ENCODE results near the gene PTMS. TPM values are rescaled to one million over a fixed set of nuclear protein-coding genes. Genes with fewer than 3 reads are reported as not detected.
A peak's percentile ranks its signal among the peaks of the same experiment; 100 is the strongest.

PTMS gene
- total and polyA plus RNA-seq, 9 of the 15 experiments (the other 6 are each of a cell fraction or from before 2014, with no cell fraction given), result 5.1 to 287 (median 78.5) TPM

DNA sequence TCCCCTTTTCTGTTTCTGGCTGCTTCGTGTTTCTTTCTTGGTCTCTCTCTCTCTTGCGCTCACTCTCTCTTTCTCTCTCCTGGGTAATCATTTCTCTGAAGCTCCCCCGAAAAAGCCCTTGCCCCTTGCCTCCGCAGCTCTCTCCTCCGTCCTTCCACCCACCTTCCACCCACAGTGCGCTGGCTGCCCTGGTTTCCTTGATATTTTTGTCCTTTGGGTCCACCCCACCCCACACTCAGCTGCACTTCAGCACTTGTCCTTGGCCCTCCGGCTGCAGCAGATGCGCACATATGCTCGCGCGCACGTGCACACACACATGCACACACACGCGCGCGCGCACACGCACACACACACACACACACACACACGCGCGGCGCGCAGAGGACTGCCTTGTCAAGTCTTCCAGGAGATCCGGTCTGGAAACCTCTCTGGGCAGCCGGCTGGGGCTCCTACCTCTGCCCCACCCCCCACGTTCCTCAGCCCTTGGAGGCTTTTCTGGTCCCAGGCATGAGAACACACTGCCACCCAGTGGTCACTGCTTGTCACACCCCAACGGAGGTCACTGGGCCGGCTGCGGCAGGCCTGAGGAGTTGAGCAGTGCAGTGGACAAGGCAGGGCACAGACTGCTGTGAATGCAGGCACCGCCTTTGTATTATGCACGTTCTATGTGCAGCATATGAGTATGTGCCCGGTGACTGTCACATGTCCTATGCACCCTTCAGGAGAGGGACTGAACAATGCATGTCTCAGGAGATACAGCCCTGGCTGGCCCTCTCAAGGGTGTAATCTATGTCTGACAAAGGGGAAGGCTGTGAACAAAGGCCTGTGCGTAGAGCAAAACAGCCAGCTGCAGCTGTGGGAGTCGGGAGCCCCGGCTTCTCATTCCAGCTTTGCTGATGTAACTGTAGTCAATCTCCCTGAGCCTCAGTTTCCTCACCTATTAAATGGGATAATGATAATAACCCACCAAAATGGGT is 12.7 kb downstream of the PTMS start (continued):
- TF ChIP-seq, protein P1, sequence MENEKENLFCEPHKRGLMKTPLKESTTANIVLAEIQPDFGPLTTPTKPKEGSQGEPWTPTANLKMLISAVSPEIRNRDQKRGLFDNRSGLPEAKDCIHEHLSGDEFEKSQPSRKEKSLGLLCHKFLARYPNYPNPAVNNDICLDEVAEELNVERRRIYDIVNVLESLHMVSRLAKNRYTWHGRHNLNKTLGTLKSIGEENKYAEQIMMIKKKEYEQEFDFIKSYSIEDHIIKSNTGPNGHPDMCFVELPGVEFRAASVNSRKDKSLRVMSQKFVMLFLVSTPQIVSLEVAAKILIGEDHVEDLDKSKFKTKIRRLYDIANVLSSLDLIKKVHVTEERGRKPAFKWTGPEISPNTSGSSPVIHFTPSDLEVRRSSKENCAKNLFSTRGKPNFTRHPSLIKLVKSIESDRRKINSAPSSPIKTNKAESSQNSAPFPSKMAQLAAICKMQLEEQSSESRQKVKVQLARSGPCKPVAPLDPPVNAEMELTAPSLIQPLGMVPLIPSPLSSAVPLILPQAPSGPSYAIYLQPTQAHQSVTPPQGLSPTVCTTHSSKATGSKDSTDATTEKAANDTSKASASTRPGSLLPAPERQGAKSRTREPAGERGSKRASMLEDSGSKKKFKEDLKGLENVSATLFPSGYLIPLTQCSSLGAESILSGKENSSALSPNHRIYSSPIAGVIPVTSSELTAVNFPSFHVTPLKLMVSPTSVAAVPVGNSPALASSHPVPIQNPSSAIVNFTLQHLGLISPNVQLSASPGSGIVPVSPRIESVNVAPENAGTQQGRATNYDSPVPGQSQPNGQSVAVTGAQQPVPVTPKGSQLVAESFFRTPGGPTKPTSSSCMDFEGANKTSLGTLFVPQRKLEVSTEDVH (IDR thresholded peaks at IDR 0.05; ENCODE audit: low read depth, partially characterized antibody), result peak; percentile 39
- TF ChIP-seq ZNF217 (CRISPR knock-in tag; IDR thresholded peaks at IDR 0.05), result no peak
- TF ChIP-seq EWSR1 (IDR thresholded peaks at IDR 0.05; ENCODE audit: borderline replicate concordance, low read depth, partially characterized antibody), result no peak
- TF ChIP-seq ARNT (IDR thresholded peaks at IDR 0.05), result peak; percentile 51 to 60; a peak in 3 of 4 replicates
- TF ChIP-seq FOXP1 (CRISPR knock-in tag; IDR thresholded peaks at IDR 0.05), result peak; percentile 16; the same call in 1 of the 2 replicates
- TF ChIP-seq ZNF253 (CRISPR knock-in tag; conservative IDR thresholded peaks at IDR 0.05), result no peak
- TF ChIP-seq, protein P2, sequence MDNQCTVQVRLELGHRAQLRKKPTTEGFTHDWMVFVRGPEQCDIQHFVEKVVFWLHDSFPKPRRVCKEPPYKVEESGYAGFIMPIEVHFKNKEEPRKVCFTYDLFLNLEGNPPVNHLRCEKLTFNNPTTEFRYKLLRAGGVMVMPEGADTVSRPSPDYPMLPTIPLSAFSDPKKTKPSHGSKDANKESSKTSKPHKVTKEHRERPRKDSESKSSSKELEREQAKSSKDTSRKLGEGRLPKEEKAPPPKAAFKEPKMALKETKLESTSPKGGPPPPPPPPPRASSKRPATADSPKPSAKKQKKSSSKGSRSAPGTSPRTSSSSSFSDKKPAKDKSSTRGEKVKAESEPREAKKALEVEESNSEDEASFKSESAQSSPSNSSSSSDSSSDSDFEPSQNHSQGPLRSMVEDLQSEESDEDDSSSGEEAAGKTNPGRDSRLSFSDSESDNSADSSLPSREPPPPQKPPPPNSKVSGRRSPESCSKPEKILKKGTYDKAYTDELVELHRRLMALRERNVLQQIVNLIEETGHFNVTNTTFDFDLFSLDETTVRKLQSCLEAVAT (IDR thresholded peaks at IDR 0.05), result peak; percentile 24 to 56; a peak in 2 of 4 replicates
- TF ChIP-seq, protein P3, sequence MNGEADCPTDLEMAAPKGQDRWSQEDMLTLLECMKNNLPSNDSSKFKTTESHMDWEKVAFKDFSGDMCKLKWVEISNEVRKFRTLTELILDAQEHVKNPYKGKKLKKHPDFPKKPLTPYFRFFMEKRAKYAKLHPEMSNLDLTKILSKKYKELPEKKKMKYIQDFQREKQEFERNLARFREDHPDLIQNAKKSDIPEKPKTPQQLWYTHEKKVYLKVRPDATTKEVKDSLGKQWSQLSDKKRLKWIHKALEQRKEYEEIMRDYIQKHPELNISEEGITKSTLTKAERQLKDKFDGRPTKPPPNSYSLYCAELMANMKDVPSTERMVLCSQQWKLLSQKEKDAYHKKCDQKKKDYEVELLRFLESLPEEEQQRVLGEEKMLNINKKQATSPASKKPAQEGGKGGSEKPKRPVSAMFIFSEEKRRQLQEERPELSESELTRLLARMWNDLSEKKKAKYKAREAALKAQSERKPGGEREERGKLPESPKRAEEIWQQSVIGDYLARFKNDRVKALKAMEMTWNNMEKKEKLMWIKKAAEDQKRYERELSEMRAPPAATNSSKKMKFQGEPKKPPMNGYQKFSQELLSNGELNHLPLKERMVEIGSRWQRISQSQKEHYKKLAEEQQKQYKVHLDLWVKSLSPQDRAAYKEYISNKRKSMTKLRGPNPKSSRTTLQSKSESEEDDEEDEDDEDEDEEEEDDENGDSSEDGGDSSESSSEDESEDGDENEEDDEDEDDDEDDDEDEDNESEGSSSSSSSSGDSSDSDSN (IDR thresholded peaks at IDR 0.05; ENCODE audit: borderline replicate concordance in 1 of 2, low read depth in 2 of 2, low read length in 2 of 2), result no peak
- no peak for TF ChIP-seq ZNF79 (CRISPR knock-in tag; IDR thresholded peaks at IDR 0.05; ENCODE audit: low read depth)
- no peak for TF ChIP-seq KLF1 (tag; IDR thresholded peaks at IDR 0.05)
- no peak for TF ChIP-seq RAD51 (IDR thresholded peaks at IDR 0.05; ENCODE audit: borderline replicate concordance, low read depth)
- TF ChIP-seq HNRNPK (IDR thresholded peaks at IDR 0.05; ENCODE audit: low read depth, low read length, poor library complexity, severe bottlenecking), result no peak
- TF ChIP-seq, protein P4, sequence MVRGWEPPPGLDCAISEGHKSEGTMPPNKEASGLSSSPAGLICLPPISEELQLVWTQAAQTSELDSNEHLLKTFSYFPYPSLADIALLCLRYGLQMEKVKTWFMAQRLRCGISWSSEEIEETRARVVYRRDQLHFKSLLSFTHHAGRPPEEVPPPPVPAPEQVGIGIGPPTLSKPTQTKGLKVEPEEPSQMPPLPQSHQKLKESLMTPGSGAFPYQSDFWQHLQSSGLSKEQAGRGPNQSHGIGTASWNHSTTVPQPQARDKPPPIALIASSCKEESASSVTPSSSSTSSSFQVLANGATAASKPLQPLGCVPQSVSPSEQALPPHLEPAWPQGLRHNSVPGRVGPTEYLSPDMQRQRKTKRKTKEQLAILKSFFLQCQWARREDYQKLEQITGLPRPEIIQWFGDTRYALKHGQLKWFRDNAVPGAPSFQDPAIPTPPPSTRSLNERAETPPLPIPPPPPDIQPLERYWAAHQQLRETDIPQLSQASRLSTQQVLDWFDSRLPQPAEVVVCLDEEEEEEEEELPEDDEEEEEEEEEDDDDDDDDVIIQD (CRISPR knock-in tag; IDR thresholded peaks at IDR 0.05), result no peak
- no peak for TF ChIP-seq NFIC (IDR thresholded peaks at IDR 0.05)

Measured in K562 (cell line).